Activated T-cell treated with anti-CD3 and anti-CD28 coated beads, Interleukin-2, amount 50 U/mL, for 72 hours (primary cell): Measurements from ENCODE around the gene CFD. TPM values are rescaled to one million over a fixed set of nuclear protein-coding genes. Genes with fewer than 3 reads are reported as not detected.
"Not testable (repeated sequence)": the region's sequence is repeated elsewhere in the genome, so short reads cannot be mapped to it uniquely, and the experiment has no call there.

Source experiments
- ATAC-seq, 2 donors: fragments of 150-1000 bp; cut with Tn5 transposase; replicated peaks in 1 of 2; 2 replicates each; pipeline ENCODE4 v1.10.0; 2021; ENCODE audit warnings: moderate library complexity in 2 of 2, mild to moderate bottlenecking in 1 of 2
- DNase-seq, 2 donors: peaks; one replicate each; pipeline ENCODE4 v3.0.0; 2021 to 2022; ENCODE audit warnings: mixed read lengths in 1 of 2
- H3K27ac Mint-ChIP-seq: one replicate; pipeline ENCODE4 v1.8.0; 2022; ENCODE audit warnings: mild to moderate bottlenecking, moderate library complexity, mixed read lengths
- H3K27me3 Mint-ChIP-seq: one replicate; pipeline ENCODE4 v1.8.0; 2022; ENCODE audit warnings: low read depth, mixed read lengths
- H3K36me3 Mint-ChIP-seq, 2 donors: one replicate each; pipeline ENCODE4 v1.8.0; 2022; ENCODE audit warnings: mixed read lengths in 2 of 2, mild to moderate bottlenecking in 1 of 2; ENCODE audit not compliant: insufficient read depth in 2 of 2
- H3K4me1 Mint-ChIP-seq: one replicate; pipeline ENCODE4 v1.8.0; 2022; ENCODE audit warnings: low read depth, mixed read lengths
- H3K4me3 Mint-ChIP-seq, 2 donors: one replicate each; pipeline ENCODE4 v1.8.0; 2022; ENCODE audit warnings: mild to moderate bottlenecking in 2 of 2, mixed read lengths in 2 of 2, moderate library complexity in 2 of 2
- H3K9me3 Mint-ChIP-seq, 2 donors: one replicate each; pipeline ENCODE4 v1.8.0; 2022; ENCODE audit warnings: mixed read lengths in 2 of 2
- total RNA-seq, 2 donors: library from RNA; stranded (reverse); gene quantifications; one replicate each; pipeline ENCODE4 v1.2.3, GENCODE V29; 2022

Gene CFD
- total RNA-seq, 2 donors from 2014 or later = 2.1 to 3.1 TPM

DNA sequence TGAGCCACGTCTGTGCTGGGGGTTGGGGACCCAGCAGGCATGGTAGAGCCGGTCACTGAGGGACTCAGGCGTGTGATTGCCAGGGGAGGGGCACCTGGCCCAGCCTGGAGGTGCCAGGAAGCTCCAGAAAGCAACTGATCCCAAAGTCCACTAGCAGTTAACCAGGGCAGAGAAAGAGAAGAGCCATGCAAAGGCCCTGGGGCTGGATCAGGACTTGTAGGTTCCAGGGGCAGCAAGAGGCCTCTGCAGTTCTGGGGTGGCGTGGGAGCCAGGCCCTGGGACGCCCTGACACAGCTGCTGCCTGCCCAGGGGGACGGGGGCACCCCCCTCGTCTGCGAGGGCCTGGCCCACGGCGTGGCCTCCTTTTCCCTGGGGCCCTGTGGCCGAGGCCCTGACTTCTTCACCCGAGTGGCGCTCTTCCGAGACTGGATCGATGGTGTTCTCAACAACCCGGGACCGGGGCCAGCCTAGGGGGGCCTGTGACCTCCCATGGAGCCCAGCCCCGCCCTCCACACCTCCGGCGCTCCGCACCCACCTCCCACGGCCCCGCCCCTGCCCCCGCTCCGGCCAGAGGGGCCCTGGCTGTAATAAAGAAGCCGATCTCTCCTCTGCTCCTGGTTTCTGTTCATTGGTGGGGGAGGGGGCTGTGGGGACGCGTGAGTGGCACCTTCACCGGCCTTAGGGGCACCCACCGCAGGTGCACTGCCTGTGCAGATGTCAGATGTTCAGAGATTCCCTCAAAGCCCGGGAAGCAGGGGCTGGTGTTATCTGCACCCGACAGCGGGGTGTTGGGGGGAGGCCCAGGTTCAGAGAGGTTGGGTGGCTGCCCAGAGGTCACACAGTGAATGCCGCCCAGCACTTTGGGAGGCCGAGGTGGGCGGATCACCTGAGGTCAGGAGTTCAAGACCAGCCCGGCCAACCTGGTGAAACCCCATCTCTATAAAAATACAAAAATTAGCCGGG, 27.8 kb upstream of the CFD start:
- Mint-ChIP-seq H3K27ac (no peak overlapping the region), H3K36me3 (no peaks in the 10 kb centered on the region), H3K9me3 (no peaks in the 10 kb centered on the region), H3K4me1 (no peaks in the 10 kb centered on the region), H3K4me3 (no peak overlapping the region), H3K27me3 (peaks cover 10% of the 10 kb centered on the region)
- ATAC-seq = no peak
- DNase-seq = no peak

- no peaks in the 10 kb centered on the region for H3K4me1 Mint-ChIP-seq
- ATAC-seq (no peak), DNase-seq (no peak)
- H3K4me3 Mint-ChIP-seq = no peak overlapping the region
- no peaks in the 10 kb centered on the region for H3K36me3 Mint-ChIP-seq
- H3K27me3 Mint-ChIP-seq = peaks cover 18% of the 10 kb centered on the region
- no peaks in the 10 kb centered on the region for H3K9me3 Mint-ChIP-seq
- H3K27ac Mint-ChIP-seq = no peak overlapping the region
Observed at GRCh38 chr19:834216-834615, 25.2 kb upstream of the CFD start.

DNA sequence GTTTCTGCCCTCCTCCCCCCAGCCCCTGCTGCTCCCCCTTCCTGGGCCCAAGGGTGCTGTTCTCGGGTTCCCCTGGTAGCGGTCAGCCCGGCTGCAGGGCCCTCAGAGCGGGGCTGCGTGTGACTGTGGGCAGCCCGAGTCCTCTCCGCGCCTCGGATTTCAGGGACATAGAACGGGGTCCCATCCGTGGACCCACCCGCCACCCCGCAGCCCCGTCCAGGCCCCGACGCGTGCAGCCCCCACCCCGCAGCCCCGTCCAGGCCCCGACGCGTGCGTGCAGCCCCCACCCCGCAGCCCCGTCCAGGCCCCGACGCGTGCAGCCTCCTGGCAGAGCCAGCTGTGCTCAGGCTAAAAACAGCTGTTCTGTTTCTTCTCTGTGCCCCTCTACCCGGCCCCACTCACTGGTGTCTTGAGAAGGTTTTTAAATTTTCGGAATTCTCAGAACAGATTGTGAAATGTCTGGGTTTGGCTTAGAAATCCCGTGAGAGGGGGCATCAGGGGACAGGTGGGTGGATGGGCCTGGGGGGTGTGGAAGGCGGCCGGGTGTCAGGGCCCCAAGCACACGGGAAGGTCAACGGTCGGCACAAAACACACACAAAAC, 24.2 kb upstream of the CFD start:
- ATAC-seq = no peak
- Mint-ChIP-seq H3K4me1 (no peaks in the 10 kb centered on the region), H3K36me3 (no peaks in the 10 kb centered on the region), H3K4me3 (no peak overlapping the region), H3K27me3 (peaks cover 18% of the 10 kb centered on the region), H3K9me3 (no peaks in the 10 kb centered on the region), H3K27ac (no peak overlapping the region)
- no peak for DNase-seq

GRCh38 chr19:840519-841206, 18.8 kb upstream of the CFD start, which contains the start of gene PRTN3:
Gene PRTN3 (plus strand): TSS chr19:840999. CDS start chr19:841009, 10 bp downstream.
- H3K4me1 Mint-ChIP-seq = peaks cover 5% of the 10 kb centered on the region
- ATAC-seq (no peak), DNase-seq (no peak)
- H3K27me3 Mint-ChIP-seq = peaks cover 48% of the 10 kb centered on the region
- no peak within 1 kb of the TSS for H3K27ac Mint-ChIP-seq
- no peak within 1 kb of the TSS for H3K4me3 Mint-ChIP-seq
- H3K9me3 Mint-ChIP-seq = no peaks in the 10 kb centered on the region
- peaks cover 0 to 4% of the 10 kb centered on the region in 2 donors for H3K36me3 Mint-ChIP-seq

GRCh38 chr19:842802-843179, 16.7 kb upstream of the CFD start:
- Mint-ChIP-seq H3K27me3 (peaks cover 46% of the 10 kb centered on the region), H3K4me3 (peak overlapping the region in 1 of 2 donors; percentile 8)
- H3K4me1 Mint-ChIP-seq, ATAC-seq, H3K27ac Mint-ChIP-seq, H3K36me3 Mint-ChIP-seq, DNase-seq, H3K9me3 Mint-ChIP-seq: not testable (repeated sequence)

- no peak for DNase-seq
- Mint-ChIP-seq H3K36me3 (peaks cover 0 to 4% of the 10 kb centered on the region in 2 donors), H3K4me1 (peaks cover 5% of the 10 kb centered on the region), H3K27ac (no peak overlapping the region), H3K4me3 (peak overlapping the region in 1 of 2 donors; percentile 8), H3K27me3 (peaks cover 47% of the 10 kb centered on the region), H3K9me3 (no peaks in the 10 kb centered on the region)
- ATAC-seq = peak in 1 of 2 donors; percentile 18
Observed at GRCh38 chr19:843180-843835, 16.2 kb upstream of the CFD start.

DNA sequence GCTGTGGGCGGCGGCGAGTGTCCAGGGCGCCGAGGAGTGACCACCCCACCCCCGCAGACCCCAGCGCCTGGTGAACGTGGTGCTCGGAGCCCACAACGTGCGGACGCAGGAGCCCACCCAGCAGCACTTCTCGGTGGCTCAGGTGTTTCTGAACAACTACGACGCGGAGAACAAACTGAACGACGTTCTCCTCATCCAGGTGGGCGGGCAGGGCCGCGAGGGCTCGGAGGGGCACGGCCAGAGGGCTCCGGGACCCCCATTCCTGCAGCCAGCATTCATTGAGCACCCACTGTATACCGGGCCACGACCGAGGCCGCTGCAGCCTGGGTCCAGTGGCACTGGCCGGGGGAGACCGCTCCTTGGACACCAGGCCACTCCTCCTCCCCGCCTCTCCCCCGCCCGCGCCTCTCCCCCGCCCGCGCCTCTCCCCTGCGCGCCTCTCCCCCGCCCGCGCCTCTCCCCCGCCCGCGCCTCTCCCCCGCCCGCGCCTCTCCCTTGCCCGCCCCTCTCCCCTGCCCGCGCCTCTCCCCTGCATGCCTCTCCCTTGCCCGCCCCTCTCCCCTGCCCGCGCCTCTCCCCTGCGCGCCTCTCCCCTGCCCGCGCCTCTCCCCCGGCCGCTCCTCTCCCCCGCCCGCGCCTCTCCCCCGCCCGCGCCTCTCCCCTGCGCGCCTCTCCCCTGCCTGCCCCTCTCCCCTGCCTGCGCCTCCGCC, 15.5 kb upstream of the CFD start:
- no peak overlapping the region for H3K27ac Mint-ChIP-seq
- peak overlapping the region in 1 of 2 donors; percentile 63 for H3K4me3 Mint-ChIP-seq
- H3K4me1 Mint-ChIP-seq = peaks cover 5% of the 10 kb centered on the region
- ATAC-seq (no peak), DNase-seq (no peak)
- H3K27me3 Mint-ChIP-seq = peaks cover 47% of the 10 kb centered on the region
- no peaks in the 10 kb centered on the region for H3K9me3 Mint-ChIP-seq
- H3K36me3 Mint-ChIP-seq = peaks cover 0 to 4% of the 10 kb centered on the region in 2 donors

- Mint-ChIP-seq H3K27ac (no peak overlapping the region), H3K4me1 (peaks cover 5% of the 10 kb centered on the region), H3K9me3 (no peaks in the 10 kb centered on the region), H3K36me3 (peaks cover 0 to 4% of the 10 kb centered on the region in 2 donors), H3K4me3 (peak overlapping the region in 1 of 2 donors; percentile 63), H3K27me3 (peaks cover 47% of the 10 kb centered on the region)
- no peak for ATAC-seq
- DNase-seq = no peak
Observed at GRCh38 chr19:844546-844971, 14.9 kb upstream of the CFD start.

DNA sequence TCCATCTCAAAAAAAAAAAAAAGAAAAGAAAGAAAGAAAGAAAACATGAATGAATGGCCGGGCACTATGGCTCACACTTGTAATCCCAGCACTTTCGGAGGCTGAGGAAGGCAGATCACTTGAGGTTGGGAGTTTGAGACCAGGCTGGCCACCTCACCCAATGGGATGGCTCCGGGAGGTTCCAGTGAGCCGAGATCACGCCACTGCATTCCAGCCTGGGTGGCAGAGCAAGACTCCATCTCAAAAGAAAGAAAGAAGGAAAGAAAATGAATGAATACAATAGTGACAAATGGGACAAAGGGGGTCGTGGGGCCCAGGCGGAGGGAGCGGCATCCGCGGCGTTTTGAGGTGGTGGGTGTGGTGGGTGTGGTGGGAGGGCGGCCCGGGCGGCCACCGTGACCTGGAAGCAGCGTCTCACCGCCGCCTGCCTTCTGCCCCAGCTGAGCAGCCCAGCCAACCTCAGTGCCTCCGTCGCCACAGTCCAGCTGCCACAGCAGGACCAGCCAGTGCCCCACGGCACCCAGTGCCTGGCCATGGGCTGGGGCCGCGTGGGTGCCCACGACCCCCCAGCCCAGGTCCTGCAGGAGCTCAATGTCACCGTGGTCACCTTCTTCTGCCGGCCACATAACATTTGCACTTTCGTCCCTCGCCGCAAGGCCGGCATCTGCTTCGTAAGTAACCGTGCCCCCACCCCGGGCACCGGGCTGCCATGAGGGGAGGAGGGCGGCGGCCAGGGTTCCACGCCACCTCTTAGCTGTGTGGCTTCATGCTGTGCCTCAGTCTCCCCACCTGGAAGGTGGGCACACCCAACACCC, 13.6 kb upstream of the CFD start:
- no peak for DNase-seq
- Mint-ChIP-seq H3K4me1 (peaks cover 5% of the 10 kb centered on the region), H3K27ac (no peak overlapping the region)

DNA sequence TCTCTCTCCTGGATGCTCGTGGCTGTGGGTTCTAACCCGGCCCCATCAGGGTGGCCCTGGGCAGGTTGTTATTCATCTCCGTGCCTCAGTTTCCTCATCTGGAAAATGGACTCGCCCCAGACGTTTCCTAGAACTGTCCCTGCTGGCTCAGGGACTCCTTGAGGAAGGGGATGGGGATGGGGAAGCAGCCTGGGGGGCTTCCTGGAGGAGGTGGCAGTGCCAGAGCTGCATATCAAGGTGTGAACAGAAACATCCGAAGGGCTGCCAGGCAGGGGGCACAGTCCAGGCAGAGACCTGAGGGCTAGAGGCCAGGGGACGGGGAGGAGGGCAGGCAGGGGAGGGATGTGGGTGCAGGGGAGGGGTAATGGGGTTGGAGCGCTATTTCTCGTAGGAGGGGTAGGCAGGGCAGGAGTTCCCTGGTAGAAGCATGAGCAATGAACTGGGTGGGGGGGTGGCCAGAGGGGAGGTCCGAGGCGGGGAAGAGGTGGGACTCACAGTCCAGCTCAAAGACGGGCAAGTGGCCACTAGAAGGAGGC, 11.0 kb upstream of the CFD start:
- Mint-ChIP-seq H3K27ac (no peak overlapping the region), H3K9me3 (no peaks in the 10 kb centered on the region), H3K4me1 (peaks cover 5% of the 10 kb centered on the region), H3K27me3 (peaks cover 31% of the 10 kb centered on the region), H3K4me3 (no peak overlapping the region), H3K36me3 (peaks cover 0 to 2% of the 10 kb centered on the region in 2 donors)
- no peak for ATAC-seq
- DNase-seq = no peak

More for the DNA sequence above, 13.6 kb upstream of the CFD start:
- Mint-ChIP-seq H3K4me3 (no peak overlapping the region), H3K9me3 (no peaks in the 10 kb centered on the region), H3K27me3 (peaks cover 47% of the 10 kb centered on the region), H3K36me3 (peaks cover 0 to 4% of the 10 kb centered on the region in 2 donors)
- no peak for ATAC-seq

DNA sequence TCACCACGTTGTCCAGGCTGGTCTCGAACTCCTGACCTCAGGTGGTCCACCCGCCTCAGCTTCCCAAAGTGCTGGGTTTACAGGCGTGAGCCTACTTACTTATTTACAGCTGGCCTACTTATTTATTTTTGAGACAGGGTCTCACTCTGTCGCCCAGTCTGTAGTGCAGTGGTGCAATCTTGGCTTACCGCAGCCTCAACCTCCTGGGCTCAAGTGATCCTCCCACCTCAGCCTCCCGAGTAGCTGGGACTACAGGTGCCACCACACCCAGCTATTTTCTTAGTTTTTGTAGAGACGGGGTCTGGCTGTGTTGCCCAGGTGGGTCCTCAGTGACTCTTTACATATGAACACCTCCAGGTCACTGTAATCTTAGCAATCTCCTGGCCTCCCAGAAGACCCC, 10.3 kb upstream of the CFD start:
- H3K27me3 Mint-ChIP-seq = peaks cover 31% of the 10 kb centered on the region
- H3K27ac Mint-ChIP-seq, DNase-seq, H3K36me3 Mint-ChIP-seq, H3K9me3 Mint-ChIP-seq, H3K4me3 Mint-ChIP-seq, H3K4me1 Mint-ChIP-seq, ATAC-seq: not testable (repeated sequence)
